Fibroblast of lung (primary cell): Measurements from ENCODE around the gene DPYSL3. TPM values are rescaled to one million over a fixed set of nuclear protein-coding genes. Genes with fewer than 3 reads are reported as not detected.

Experiments
- DNase-seq, 2 donors: peaks; one replicate each; pipeline versions ENCODE4 v3.0.0 to v3.0.0-alpha.2; 2010; ENCODE audit warnings: low read depth in 2 of 2
- H2AFZ ChIP-seq: 2 replicates; pipeline ENCODE4 v1.5.1; 2012; ENCODE audit warnings: low read length, control low read depth, inconsistent platforms
- H3K27ac ChIP-seq: 2 replicates; pipeline ENCODE4 v1.5.1; 2011; ENCODE audit warnings: low read length, control low read depth; ENCODE audit not compliant: insufficient read depth
- H3K27me3 ChIP-seq: 2 replicates; pipeline ENCODE4 v1.5.1; 2011; ENCODE audit warnings: mild to moderate bottlenecking, low read length; ENCODE audit not compliant: control insufficient read depth, insufficient read depth
- H3K36me3 ChIP-seq: 2 replicates; pipeline ENCODE4 v1.5.1; 2011; ENCODE audit warnings: low read length; ENCODE audit not compliant: control insufficient read depth, insufficient read depth
- H3K4me1 ChIP-seq: 2 replicates; pipeline ENCODE4 v1.5.1; 2011; ENCODE audit warnings: low read length; ENCODE audit not compliant: control insufficient read depth, insufficient read depth; ENCODE audit errors: extremely low read depth
- H3K4me2 ChIP-seq: 2 replicates; pipeline ENCODE4 v1.5.1; 2011; ENCODE audit warnings: low read length, control low read depth; ENCODE audit not compliant: insufficient read depth; ENCODE audit errors: extremely low read depth
- H3K4me3 ChIP-seq, 4 experiments: fragments of 200-600 bp in 1 of 4; sonication (generic) in 1 of 4; replicated peaks in 1 of 4; 2 replicates each; pipeline ENCODE4 v1.5.1; 2011 to 2016; ENCODE audit warnings: low read length in 4 of 4, low read depth in 3 of 4, mild to moderate bottlenecking in 3 of 4, control low read depth in 2 of 4, inconsistent platforms in 1 of 4, mixed read lengths in 1 of 4; ENCODE audit not compliant: insufficient read depth in 1 of 4; ENCODE audit errors: control extremely low read depth in 1 of 4
- H3K79me2 ChIP-seq: 2 replicates; pipeline ENCODE4 v1.5.1; 2012; ENCODE audit warnings: mild to moderate bottlenecking, low read length, inconsistent platforms; ENCODE audit not compliant: control insufficient read depth, insufficient read depth
- H3K9ac ChIP-seq: 2 replicates; pipeline ENCODE4 v1.5.1; 2011; ENCODE audit warnings: mild to moderate bottlenecking, low read length, control low read depth; ENCODE audit not compliant: insufficient read depth
- H3K9me3 ChIP-seq: 2 replicates; pipeline ENCODE4 v1.5.1; 2012; ENCODE audit warnings: low read depth, low read length; ENCODE audit not compliant: control insufficient read depth, insufficient read depth
- H4K20me1 ChIP-seq: 2 replicates; pipeline ENCODE4 v1.5.1; 2011; ENCODE audit warnings: low read length; ENCODE audit not compliant: control insufficient read depth, insufficient read depth; ENCODE audit errors: extremely low read depth
- EZH2 ChIP-seq: IDR thresholded peaks from 2 replicates; pipeline ENCODE4 v1.5.1; 2012; ENCODE audit warnings: low read length, control low read depth, mild to moderate bottlenecking; ENCODE audit errors: missing control alignments
- polyA plus RNA-seq, 2 donors: library from polyadenylated mRNA; depleted of rRNA in 1 of 2; stranded (reverse) in 1 of 2; unstranded in 1 of 2; fragments of >200 nt; gene quantifications; 2 replicates each; pipeline ENCODE4 v1.2.1, GENCODE V29; 2011 to 2012; ENCODE audit warnings: missing spikeins in 1 of 2
- total RNA-seq: library from RNA; depleted of rRNA; stranded (reverse); fragments of >200 nt; gene quantifications from 2 replicates; pipeline ENCODE4 v1.2.1, GENCODE V29; 2014
- TF ChIP-seq, protein P1 (sequence below), 2 donors: IDR thresholded peaks in 1 of 2; conservative IDR thresholded peaks in 1 of 2; 1 replicate in 1 of 2; 2 replicates in 1 of 2; pipeline ENCODE4 v1.5.1; 2011 to 2012; ENCODE audit warnings: low read length in 2 of 2, control low read depth in 1 of 2, inconsistent platforms in 1 of 2, low read depth in 1 of 2, mild to moderate bottlenecking in 1 of 2

The DPYSL3 gene
- total and polyA plus RNA-seq, 2 donors (not counting 1 experiment from before 2014, with no cell fraction given): 52.4 to 206 TPM

DNA sequence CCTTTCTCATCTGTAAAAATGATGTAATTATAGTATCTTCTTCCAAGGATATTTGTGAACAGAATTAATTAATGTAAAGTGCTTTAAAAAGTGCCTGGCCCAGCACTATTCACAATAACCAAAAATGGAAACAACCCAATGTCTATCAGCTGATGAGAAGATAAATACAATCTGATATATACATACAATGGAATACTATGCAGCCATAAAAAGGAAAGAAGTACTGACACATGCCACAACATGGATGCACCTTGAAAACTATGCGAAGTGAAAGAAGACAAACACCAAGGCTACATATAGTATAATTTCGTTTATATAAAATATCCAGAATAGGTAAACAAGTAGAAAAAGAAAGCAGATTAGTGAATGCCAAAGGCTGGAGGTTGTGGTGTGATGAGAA, 24.1 kb downstream of the DPYSL3 start:
- TF ChIP-seq EZH2: no peak
- TF ChIP-seq, protein P1, sequence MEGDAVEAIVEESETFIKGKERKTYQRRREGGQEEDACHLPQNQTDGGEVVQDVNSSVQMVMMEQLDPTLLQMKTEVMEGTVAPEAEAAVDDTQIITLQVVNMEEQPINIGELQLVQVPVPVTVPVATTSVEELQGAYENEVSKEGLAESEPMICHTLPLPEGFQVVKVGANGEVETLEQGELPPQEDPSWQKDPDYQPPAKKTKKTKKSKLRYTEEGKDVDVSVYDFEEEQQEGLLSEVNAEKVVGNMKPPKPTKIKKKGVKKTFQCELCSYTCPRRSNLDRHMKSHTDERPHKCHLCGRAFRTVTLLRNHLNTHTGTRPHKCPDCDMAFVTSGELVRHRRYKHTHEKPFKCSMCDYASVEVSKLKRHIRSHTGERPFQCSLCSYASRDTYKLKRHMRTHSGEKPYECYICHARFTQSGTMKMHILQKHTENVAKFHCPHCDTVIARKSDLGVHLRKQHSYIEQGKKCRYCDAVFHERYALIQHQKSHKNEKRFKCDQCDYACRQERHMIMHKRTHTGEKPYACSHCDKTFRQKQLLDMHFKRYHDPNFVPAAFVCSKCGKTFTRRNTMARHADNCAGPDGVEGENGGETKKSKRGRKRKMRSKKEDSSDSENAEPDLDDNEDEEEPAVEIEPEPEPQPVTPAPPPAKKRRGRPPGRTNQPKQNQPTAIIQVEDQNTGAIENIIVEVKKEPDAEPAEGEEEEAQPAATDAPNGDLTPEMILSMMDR (conservative IDR thresholded peaks at IDR 0.05 in 1 of 2, IDR thresholded peaks at IDR 0.05 in 1 of 2; ENCODE audit: low read depth in 1 of 2, low read length in 2 of 2): no peak
- H3K4me3 ChIP-seq: no peak overlapping the region
- H3K4me1 ChIP-seq: peaks cover 17% of the 10 kb centered on the region
- DNase-seq: no peak
- H3K9me3 ChIP-seq: no peaks in the 10 kb centered on the region
- no peaks in the 10 kb centered on the region for H4K20me1 ChIP-seq
- H3K9ac ChIP-seq: no peak overlapping the region
- no peaks in the 10 kb centered on the region for H3K27me3 ChIP-seq
- H3K36me3 ChIP-seq: no peaks in the 10 kb centered on the region
- H2AFZ ChIP-seq: no peak overlapping the region
- no peak overlapping the region for H3K4me2 ChIP-seq
- H3K27ac ChIP-seq: peak overlapping the region; percentile 91
- H3K79me2 ChIP-seq: peaks cover 23% of the 10 kb centered on the region

DNA sequence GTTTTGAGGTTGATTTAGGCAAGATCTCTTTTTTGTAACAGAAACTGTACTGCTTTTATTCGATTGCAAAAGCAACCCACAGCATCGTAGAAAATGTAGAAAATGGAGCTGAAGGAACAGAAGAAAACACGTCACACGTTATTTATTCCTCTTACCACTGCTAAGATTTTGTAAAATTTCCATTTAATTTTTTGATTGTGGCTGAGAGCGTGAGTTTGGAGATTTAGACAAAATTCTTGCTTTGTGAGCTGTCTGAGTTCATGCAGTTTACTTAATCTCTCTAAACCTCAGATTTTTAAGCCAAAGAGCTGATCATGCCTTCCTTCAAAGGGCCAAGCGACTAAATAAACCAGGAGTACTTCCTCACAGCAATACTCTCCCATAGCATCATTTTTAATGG, 24.8 kb downstream of the DPYSL3 start:
- peak overlapping the region; percentile 91 for H3K27ac ChIP-seq
- DNase-seq: peak in 1 of 2 donors; percentile 87
- no peak overlapping the region for H2AFZ ChIP-seq
- no peaks in the 10 kb centered on the region for H3K27me3 ChIP-seq
- H3K79me2 ChIP-seq: peaks cover 22% of the 10 kb centered on the region
- no peaks in the 10 kb centered on the region for H3K9me3 ChIP-seq
- H3K36me3 ChIP-seq: no peaks in the 10 kb centered on the region
- H3K4me2 ChIP-seq: peak overlapping the region; percentile 18
- no peaks in the 10 kb centered on the region for H4K20me1 ChIP-seq
- peak overlapping the region; percentile 65 for H3K9ac ChIP-seq
- peaks cover 17% of the 10 kb centered on the region for H3K4me1 ChIP-seq
- no peak for TF ChIP-seq EZH2
- TF ChIP-seq, protein P1 (conservative IDR thresholded peaks at IDR 0.05 in 1 of 2, IDR thresholded peaks at IDR 0.05 in 1 of 2; ENCODE audit: low read depth in 1 of 2, low read length in 2 of 2): no peak
- peak overlapping the region in 1 of 4 experiments; percentile 38 for H3K4me3 ChIP-seq

DNA sequence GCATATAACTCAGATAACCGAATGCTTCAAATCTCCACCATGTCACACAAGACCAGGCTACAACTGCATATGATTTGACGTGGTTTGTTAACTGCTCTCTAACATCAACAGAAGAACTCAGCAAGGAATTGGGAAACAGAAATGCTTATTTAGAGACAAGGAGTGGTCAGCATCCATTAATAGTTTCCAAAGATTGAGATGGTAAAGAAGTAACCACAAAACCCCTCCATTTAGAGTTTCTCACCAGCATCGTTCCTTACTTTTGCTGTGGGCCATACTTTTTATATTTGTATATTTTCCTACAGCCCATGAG, 25.2 kb downstream of the DPYSL3 start:
- peak overlapping the region; percentile 18 for H3K4me2 ChIP-seq
- H3K27ac ChIP-seq: peak overlapping the region; percentile 91
- H3K79me2 ChIP-seq: peaks cover 19% of the 10 kb centered on the region
- H3K4me1 ChIP-seq: peaks cover 17% of the 10 kb centered on the region
- H3K4me3 ChIP-seq: peak overlapping the region in 1 of 4 experiments; percentile 38
- no peaks in the 10 kb centered on the region for H3K9me3 ChIP-seq
- peak overlapping the region; percentile 65 for H3K9ac ChIP-seq
- no peaks in the 10 kb centered on the region for H4K20me1 ChIP-seq
- H3K27me3 ChIP-seq: no peaks in the 10 kb centered on the region
- H3K36me3 ChIP-seq: no peaks in the 10 kb centered on the region
- H2AFZ ChIP-seq: no peak overlapping the region
- peak in 1 of 2 donors; percentile 45 for DNase-seq
- no peak for TF ChIP-seq EZH2
- TF ChIP-seq, protein P1 (conservative IDR thresholded peaks at IDR 0.05 in 1 of 2, IDR thresholded peaks at IDR 0.05 in 1 of 2; ENCODE audit: low read depth in 1 of 2, low read length in 2 of 2): no peak
